ENCODE measurements around the gene LIN9. TPM values are rescaled to one million over a fixed set of nuclear protein-coding genes. Genes with fewer than 3 reads are reported as not detected.

Gene LIN9
- total and polyA plus RNA-seq, 2 of the 8 experiments (the other 6 are each of a cell fraction or from before 2014, with no cell fraction given), result 5.6 to 12.6 TPM

DNA sequence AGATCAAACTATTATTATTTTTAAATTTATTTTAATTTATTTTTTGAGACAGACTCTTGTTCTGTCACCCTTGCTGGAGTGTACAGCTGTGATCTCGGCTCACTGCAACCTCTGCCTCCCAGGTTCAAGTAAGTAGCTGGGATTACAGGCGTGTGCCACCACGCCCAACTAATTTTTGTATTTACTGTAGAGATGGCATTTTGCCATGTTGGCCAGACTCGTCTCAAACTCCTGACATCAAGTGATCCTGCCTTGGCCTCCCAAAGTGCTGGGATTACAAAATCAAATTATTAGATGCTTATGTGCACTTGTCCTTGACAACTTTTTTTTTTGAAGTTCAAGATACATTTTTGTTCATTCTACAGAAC lies 15.4 kb downstream of the LIN9 start (continued):
- TF ChIP-seq, protein P1, sequence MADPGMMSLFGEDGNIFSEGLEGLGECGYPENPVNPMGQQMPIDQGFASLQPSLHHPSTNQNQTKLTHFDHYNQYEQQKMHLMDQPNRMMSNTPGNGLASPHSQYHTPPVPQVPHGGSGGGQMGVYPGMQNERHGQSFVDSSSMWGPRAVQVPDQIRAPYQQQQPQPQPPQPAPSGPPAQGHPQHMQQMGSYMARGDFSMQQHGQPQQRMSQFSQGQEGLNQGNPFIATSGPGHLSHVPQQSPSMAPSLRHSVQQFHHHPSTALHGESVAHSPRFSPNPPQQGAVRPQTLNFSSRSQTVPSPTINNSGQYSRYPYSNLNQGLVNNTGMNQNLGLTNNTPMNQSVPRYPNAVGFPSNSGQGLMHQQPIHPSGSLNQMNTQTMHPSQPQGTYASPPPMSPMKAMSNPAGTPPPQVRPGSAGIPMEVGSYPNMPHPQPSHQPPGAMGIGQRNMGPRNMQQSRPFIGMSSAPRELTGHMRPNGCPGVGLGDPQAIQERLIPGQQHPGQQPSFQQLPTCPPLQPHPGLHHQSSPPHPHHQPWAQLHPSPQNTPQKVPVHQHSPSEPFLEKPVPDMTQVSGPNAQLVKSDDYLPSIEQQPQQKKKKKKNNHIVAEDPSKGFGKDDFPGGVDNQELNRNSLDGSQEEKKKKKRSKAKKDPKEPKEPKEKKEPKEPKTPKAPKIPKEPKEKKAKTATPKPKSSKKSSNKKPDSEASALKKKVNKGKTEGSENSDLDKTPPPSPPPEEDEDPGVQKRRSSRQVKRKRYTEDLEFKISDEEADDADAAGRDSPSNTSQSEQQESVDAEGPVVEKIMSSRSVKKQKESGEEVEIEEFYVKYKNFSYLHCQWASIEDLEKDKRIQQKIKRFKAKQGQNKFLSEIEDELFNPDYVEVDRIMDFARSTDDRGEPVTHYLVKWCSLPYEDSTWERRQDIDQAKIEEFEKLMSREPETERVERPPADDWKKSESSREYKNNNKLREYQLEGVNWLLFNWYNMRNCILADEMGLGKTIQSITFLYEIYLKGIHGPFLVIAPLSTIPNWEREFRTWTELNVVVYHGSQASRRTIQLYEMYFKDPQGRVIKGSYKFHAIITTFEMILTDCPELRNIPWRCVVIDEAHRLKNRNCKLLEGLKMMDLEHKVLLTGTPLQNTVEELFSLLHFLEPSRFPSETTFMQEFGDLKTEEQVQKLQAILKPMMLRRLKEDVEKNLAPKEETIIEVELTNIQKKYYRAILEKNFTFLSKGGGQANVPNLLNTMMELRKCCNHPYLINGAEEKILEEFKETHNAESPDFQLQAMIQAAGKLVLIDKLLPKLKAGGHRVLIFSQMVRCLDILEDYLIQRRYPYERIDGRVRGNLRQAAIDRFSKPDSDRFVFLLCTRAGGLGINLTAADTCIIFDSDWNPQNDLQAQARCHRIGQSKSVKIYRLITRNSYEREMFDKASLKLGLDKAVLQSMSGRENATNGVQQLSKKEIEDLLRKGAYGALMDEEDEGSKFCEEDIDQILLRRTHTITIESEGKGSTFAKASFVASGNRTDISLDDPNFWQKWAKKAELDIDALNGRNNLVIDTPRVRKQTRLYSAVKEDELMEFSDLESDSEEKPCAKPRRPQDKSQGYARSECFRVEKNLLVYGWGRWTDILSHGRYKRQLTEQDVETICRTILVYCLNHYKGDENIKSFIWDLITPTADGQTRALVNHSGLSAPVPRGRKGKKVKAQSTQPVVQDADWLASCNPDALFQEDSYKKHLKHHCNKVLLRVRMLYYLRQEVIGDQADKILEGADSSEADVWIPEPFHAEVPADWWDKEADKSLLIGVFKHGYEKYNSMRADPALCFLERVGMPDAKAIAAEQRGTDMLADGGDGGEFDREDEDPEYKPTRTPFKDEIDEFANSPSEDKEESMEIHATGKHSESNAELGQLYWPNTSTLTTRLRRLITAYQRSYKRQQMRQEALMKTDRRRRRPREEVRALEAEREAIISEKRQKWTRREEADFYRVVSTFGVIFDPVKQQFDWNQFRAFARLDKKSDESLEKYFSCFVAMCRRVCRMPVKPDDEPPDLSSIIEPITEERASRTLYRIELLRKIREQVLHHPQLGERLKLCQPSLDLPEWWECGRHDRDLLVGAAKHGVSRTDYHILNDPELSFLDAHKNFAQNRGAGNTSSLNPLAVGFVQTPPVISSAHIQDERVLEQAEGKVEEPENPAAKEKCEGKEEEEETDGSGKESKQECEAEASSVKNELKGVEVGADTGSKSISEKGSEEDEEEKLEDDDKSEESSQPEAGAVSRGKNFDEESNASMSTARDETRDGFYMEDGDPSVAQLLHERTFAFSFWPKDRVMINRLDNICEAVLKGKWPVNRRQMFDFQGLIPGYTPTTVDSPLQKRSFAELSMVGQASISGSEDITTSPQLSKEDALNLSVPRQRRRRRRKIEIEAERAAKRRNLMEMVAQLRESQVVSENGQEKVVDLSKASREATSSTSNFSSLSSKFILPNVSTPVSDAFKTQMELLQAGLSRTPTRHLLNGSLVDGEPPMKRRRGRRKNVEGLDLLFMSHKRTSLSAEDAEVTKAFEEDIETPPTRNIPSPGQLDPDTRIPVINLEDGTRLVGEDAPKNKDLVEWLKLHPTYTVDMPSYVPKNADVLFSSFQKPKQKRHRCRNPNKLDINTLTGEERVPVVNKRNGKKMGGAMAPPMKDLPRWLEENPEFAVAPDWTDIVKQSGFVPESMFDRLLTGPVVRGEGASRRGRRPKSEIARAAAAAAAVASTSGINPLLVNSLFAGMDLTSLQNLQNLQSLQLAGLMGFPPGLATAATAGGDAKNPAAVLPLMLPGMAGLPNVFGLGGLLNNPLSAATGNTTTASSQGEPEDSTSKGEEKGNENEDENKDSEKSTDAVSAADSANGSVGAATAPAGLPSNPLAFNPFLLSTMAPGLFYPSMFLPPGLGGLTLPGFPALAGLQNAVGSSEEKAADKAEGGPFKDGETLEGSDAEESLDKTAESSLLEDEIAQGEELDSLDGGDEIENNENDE (IDR thresholded peaks at IDR 0.05; ENCODE audit: insufficient replicate concordance, low read length), result no peak

Measured in H1 (cell line).